ENCODE results near the gene ARHGAP29. TPM values are rescaled to one million over a fixed set of nuclear protein-coding genes. Genes with fewer than 3 reads are reported as not detected.
"Not testable (repeated sequence)": the region's sequence is repeated elsewhere in the genome, so short reads cannot be mapped to it uniquely, and the experiment has no call there.

The ARHGAP29 gene
- total RNA-seq, 1 donor from 2014 or later: 27.3 TPM

GRCh38 chr1:94178901-94179300, 58.5 kb downstream of the ARHGAP29 start:
- H3K27me3 ChIP-seq: no peaks in the 10 kb centered on the region
- no peak overlapping the region for H3K4me3 ChIP-seq
- no peaks in the 10 kb centered on the region for H3K4me1 ChIP-seq
- intact Hi-C loops (cut with DNase I): no loop called here
- no peaks in the 10 kb centered on the region for H3K9me3 ChIP-seq
- TF ChIP-seq POLR2AphosphoS5 (IDR thresholded peaks at IDR 0.05; ENCODE audit: insufficient read depth in 1 of 2, low read depth in 1 of 2) (no peak), POLR2A (IDR thresholded peaks at IDR 0.05) (no peak), CTCF (IDR thresholded peaks at IDR 0.05) (no peak)
- peaks cover 0 to 51% of the 10 kb centered on the region in 2 donors for H3K36me3 ChIP-seq
- H3K27ac ChIP-seq: no peak overlapping the region
- no peak for DNase-seq (ENCODE audit: extremely low spot score in 2 of 2)

GRCh38 chr1:94169126-94169525, 68.3 kb downstream of the ARHGAP29 start:
- Histone ChIP-seq H3K4me3 (no peak overlapping the region), H3K36me3 (peaks cover 0 to 11% of the 10 kb centered on the region in 2 donors), H3K4me1 (no peaks in the 10 kb centered on the region), H3K9me3 (no peaks in the 10 kb centered on the region), H3K27me3 (no peaks in the 10 kb centered on the region), H3K27ac (no peak overlapping the region)
- TF ChIP-seq CTCF (IDR thresholded peaks at IDR 0.05) (no peak), POLR2AphosphoS5 (IDR thresholded peaks at IDR 0.05; ENCODE audit: insufficient read depth in 1 of 2, low read depth in 1 of 2) (no peak), POLR2A (IDR thresholded peaks at IDR 0.05) (no peak)
- DNase-seq (ENCODE audit: extremely low spot score in 2 of 2): no peak
- intact Hi-C loops (cut with DNase I): no loop called here

DNA sequence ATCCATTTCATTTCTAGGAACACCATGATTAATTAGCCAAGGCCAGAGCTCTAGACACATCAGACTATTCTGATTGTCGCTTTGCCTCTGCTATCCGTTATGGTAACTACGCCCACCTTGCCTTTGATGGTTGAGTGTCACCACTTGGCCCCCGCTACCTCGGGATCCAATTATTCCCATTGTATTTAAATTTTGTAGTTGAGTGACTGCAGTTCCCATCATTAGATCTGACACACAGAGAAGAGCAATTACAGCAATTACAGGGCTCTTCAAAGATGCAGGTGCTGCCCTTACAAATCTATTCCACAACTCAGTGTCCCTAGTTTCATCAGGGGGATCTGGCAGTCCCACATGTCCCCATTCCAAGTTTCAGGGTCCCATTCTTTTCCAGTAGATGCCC, 71.5 kb downstream of the ARHGAP29 start:
- H3K27me3 ChIP-seq: no peaks in the 10 kb centered on the region
- H3K9me3 ChIP-seq: no peaks in the 10 kb centered on the region
- no peak overlapping the region for H3K27ac ChIP-seq
- H3K4me1 ChIP-seq: no peaks in the 10 kb centered on the region
- DNase-seq (ENCODE audit: extremely low spot score in 2 of 2): no peak
- intact Hi-C loops (cut with DNase I): no loop called here
- TF ChIP-seq POLR2AphosphoS5 (IDR thresholded peaks at IDR 0.05; ENCODE audit: insufficient read depth in 1 of 2, low read depth in 1 of 2) (no peak), POLR2A (IDR thresholded peaks at IDR 0.05) (no peak), CTCF (IDR thresholded peaks at IDR 0.05) (no peak)
- H3K4me3 ChIP-seq: no peak overlapping the region
- H3K36me3 ChIP-seq: peaks cover 0 to under 1% of the 10 kb centered on the region in 2 donors

GRCh38 chr1:94164885-94165284, 72.5 kb downstream of the ARHGAP29 start:
- H3K9me3 ChIP-seq; H3K4me3 ChIP-seq; H3K27ac ChIP-seq; H3K36me3 ChIP-seq; DNase-seq (ENCODE audit: extremely low spot score in 2 of 2); intact Hi-C loops (cut with DNase I); H3K4me1 ChIP-seq; H3K27me3 ChIP-seq: not testable (repeated sequence)

GRCh38 chr1:94164121-94164520, 73.3 kb downstream of the ARHGAP29 start:
- H3K27ac ChIP-seq; H3K27me3 ChIP-seq; H3K4me3 ChIP-seq; H3K4me1 ChIP-seq; H3K36me3 ChIP-seq; H3K9me3 ChIP-seq; intact Hi-C loops (cut with DNase I); DNase-seq (ENCODE audit: extremely low spot score in 2 of 2): not testable (repeated sequence)

DNA sequence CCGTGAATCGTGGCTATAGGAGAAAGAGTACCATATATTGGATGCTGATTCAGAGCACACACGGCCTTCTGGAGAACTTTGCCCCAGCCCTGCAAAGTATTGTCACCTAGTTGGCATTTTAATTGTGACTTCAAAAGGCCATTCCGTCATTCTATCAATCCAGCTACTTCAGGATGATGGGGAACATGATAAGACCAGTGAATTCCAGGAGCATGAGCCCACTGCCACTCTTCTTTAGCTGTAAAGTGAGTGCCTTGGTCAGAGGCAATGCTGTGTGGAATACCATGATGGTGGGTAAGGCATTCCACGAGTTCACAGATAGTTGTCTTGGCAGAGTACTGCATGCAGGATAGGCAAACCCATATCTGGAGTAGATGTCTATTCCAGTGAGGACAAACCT, 74.1 kb downstream of the ARHGAP29 start:
- H3K36me3 ChIP-seq; H3K4me3 ChIP-seq; H3K9me3 ChIP-seq; H3K27ac ChIP-seq; intact Hi-C loops (cut with DNase I); H3K4me1 ChIP-seq; DNase-seq (ENCODE audit: extremely low spot score in 2 of 2); H3K27me3 ChIP-seq: not testable (repeated sequence)

- Histone ChIP-seq H3K27ac (no peak overlapping the region), H3K4me3 (no peak overlapping the region), H3K36me3 (no peaks in the 10 kb centered on the region), H3K9me3 (no peaks in the 10 kb centered on the region), H3K4me1 (no peaks in the 10 kb centered on the region), H3K27me3 (no peaks in the 10 kb centered on the region)
- TF ChIP-seq POLR2AphosphoS5 (IDR thresholded peaks at IDR 0.05; ENCODE audit: insufficient read depth in 1 of 2, low read depth in 1 of 2): no peak
- TF ChIP-seq CTCF (IDR thresholded peaks at IDR 0.05): no peak
- DNase-seq (ENCODE audit: extremely low spot score in 2 of 2): no peak
- intact Hi-C loops (cut with DNase I): no loop called here
Observed at GRCh38 chr1:94160811-94161210, 76.6 kb downstream of the ARHGAP29 start.

Data from vagina (tissue), 2 donors.